Measurements from ENCODE around the gene NFS1.
"Not testable (repeated sequence)": the region's sequence is repeated elsewhere in the genome, so short reads cannot be mapped to it uniquely, and the experiment has no call there.

The NFS1 gene

GRCh38 chr20:35699127-35699956 lies at the start of gene NFS1, which contains the start of gene ROMO1:
Gene NFS1 (minus strand): TSS chr20:35699352. CDS start chr20:35699288, 64 bp downstream.
Gene ROMO1 (plus strand): TSS chr20:35699405. CDS start chr20:35699633, 228 bp downstream.
- peak; percentile 88 for DNase-seq

GRCh38 chr20:35744492-35744841 lies 45.3 kb upstream of the NFS1 start:
- DNase-seq, result not testable (repeated sequence)

- peak; percentile 31 for DNase-seq
These were observed 44.7 kb upstream of the NFS1 start for GRCh38 chr20:35743693-35744491.

- no peak for DNase-seq
These were observed 43.8 kb upstream of the NFS1 start for GRCh38 chr20:35742741-35743523.

- peak; percentile 98 for DNase-seq
These were observed 43.0 kb upstream of the NFS1 start, which contains the start of gene RBM39 for GRCh38 chr20:35741892-35742740. Gene RBM39 (minus strand): TSS chr20:35742260. CDS start chr20:35740874, 1,386 bp downstream.

GRCh38 chr20:35739294-35740163 lies 40.4 kb upstream of the NFS1 start:
- no peak for DNase-seq

- no peak for DNase-seq
These were observed 39.4 kb upstream of the NFS1 start for GRCh38 chr20:35738410-35739179.

GRCh38 chr20:35737865-35738333 lies 38.7 kb upstream of the NFS1 start:
- DNase-seq, result no peak

GRCh38 chr20:35735826-35736470 lies 36.8 kb upstream of the NFS1 start:
- no peak for DNase-seq

- no peak for DNase-seq
These were observed 35.9 kb upstream of the NFS1 start for GRCh38 chr20:35734777-35735649.

GRCh38 chr20:35734374-35734773 lies 35.2 kb upstream of the NFS1 start:
- no peak for DNase-seq

- no peak for DNase-seq
These were observed 33.5 kb upstream of the NFS1 start for GRCh38 chr20:35732644-35732982.

GRCh38 chr20:35731862-35732643 lies 32.9 kb upstream of the NFS1 start:
- DNase-seq, result no peak

- no peak for DNase-seq
These were observed 32.3 kb upstream of the NFS1 start for GRCh38 chr20:35731469-35731788.

GRCh38 chr20:35730583-35731468 lies 31.7 kb upstream of the NFS1 start:
- no peak for DNase-seq

- no peak for DNase-seq
These were observed 30.9 kb upstream of the NFS1 start for GRCh38 chr20:35729836-35730582.
